ENCODE data around the gene CARNS1.

CARNS1 gene

DNA sequence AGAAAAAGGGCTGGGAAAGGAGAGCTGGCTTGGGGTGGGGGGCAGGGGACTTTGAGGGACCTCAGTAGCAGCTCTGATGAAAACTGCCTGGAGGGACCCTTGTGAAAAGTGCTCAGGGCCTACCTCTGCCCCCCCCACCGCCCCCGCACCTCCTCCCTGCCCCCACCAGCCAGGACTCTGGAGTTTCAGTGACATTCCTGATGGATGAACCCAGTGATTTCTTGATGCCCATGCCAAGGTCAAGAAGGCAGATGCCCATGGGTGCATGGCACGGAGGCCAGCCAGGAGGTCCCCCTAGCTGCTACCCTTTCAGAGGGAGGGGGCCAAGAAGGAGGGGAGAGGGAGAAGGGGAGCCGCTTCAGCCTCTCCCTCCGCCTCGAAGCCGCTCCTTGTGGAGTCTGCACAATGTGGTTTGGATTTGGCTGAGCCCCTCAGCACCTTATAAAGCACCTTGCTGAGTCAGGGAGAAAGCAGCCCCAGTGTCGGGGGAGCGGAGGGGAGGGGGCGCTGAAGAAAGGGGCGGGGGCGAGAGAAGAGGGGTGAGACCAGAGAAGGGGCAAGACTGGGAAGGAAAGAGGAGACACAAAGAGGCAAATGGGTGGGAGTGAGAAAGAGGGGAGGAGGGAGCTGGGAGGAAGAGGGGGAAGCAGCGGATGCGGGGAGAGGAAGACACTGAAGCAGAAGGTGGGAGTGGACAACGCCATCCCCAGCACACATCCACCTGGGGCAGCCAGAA is 40.0 kb upstream of the CARNS1 start:
- DNase-seq (ENCODE audit: low spot score) = no peak

DNA sequence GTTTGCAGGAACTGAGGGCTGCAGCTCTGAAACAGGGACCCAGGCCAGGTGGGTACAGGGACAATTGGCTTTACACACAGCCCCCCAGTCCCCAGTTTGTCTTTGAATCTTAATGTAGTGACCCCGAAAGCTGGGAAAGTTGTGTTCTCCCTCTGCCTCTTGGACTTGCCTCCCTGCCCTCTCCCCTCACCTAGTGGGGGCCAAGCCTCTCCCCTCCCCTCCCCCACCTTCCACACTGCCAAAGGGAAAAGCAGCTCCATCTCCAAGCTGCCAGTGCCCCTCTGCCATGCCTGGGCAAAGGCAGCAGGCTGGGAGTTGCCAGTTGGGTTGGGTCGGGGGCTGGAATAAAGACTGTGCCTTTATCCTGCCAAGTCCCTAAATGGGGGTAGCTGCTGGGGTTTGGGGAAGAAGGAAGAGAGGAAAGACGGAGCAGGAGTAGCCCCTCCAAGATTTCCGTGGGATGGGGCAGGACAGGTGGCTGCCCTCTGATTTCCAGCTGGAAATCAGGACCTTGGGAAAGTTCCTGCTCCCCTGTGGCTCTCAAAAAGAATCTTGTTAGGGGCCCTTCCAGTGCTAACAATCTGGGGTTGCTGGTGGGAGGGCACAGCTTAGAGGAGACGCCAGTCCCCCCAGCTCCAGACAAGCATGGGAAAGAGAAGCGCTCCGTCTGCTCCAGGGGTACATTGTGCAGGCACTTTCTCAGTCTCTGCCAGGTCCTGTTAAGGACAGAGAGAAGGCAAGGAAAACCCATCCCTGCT is 39.2 kb upstream of the CARNS1 start:
- no peak for DNase-seq (ENCODE audit: low spot score)

DNA sequence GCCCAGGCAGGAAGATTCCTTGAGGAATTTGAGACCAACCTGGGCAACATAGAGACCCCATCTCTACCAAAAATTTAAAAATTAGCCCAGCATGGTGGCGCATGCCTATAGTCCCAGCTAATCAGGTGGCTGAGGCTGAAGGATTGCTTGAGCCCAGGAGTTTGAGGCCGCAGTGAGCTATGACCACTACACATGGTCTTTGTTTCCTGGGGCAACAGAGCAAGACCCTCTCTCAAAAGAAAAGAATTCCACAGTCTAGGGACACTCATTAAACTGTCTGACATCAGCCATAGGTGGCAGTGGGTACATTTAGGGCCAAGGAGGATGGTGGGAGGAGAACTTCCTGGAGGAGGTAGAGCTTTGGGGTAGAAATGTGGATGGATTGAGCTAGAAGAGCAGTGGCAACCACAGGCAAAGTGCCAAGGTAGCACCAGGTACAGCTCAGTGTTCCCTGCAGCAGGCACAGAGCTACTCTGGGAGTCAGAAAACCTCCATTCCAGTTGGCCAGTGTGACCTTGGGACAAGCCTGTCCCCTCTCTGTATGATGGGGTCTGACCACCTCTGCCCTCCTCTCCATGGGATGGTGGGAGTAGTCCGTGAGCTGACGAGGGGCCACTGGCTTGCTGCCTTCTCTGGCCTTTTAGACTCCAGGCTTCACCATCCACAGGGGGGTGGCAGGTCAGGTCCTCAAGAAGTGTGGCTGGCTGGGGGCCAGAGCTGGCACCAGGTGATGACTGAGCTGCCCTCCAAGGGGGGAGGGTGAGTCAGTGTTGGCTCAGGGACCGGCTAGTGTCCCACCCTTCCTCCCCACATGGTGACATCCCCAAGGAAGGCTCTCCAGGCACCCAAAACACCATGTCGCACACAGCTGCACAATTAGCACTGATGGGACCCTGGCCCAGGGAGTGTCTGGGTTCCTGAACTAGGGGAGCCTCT is 38.3 kb upstream of the CARNS1 start:
- DNase-seq (ENCODE audit: low spot score) = no peak

DNA sequence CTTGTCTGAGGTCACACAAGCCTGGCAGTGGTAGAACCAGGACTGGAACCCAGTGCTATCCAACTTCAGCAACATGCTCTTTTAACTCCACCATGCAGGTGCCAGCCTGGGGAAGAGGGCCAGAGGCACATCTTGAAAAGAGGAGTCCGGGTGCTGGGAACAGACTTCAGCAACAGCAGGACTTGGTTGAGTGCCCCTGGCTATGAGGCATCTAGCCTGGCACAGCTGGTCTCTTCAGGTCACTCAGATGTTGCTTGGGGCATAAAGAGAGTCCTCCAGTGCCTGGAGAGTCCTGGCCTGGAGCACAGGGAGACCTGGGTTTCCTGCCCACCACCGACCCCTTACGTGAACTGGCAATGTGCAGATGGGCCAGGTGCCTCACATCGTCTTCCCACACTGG is 36.9 kb upstream of the CARNS1 start:
- DNase-seq (ENCODE audit: low spot score) = no peak

DNA sequence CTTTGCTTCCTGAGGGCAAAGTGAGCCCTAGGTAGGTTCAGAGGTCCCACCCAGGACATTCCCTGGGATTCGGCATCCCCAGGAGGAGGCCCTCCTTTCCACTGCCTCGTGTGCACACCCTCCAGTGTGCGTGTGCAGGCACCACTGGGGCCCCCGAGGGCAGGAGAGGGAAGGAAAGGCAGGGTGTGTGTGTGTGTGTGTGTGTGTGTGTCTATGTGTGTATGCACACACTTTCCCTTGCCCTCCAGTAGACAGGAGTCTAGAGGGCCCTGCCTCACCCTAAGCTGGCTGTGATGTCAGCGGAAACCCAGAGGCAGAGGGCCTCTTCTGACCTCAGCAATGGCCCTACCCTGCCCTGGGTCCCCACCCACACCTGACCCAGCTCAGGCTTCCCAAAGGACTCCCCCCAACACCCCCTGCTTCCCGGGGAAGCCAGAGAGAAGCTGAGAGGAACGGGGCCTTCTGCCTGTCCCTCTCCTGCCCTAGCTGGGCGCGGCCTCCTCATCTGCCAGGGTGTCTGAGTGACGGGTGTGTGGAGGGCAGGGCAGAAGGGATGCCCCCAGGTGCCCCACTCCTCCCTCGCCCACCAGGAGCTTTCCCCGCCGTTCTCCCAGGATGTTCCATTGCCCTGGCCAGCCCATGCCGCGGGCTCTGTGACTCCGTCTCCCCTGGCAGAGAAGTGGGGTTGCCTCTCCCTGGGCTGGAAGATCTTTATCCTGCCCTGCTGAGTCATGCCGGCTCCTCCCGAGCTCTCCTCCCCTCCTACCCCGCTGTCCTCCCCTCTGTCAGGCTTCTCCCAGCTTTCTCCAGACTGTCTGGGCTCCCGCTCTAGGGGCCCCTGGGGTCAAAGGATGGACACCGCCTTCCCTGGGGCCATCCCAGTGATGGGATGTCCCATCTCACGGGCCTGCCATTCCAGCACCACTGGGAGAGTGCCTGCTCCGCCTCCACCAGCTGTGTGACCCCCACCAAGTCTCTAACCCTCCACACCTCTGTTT is 36.1 kb upstream of the CARNS1 start:
- DNase-seq (ENCODE audit: low spot score) = no peak

DNA sequence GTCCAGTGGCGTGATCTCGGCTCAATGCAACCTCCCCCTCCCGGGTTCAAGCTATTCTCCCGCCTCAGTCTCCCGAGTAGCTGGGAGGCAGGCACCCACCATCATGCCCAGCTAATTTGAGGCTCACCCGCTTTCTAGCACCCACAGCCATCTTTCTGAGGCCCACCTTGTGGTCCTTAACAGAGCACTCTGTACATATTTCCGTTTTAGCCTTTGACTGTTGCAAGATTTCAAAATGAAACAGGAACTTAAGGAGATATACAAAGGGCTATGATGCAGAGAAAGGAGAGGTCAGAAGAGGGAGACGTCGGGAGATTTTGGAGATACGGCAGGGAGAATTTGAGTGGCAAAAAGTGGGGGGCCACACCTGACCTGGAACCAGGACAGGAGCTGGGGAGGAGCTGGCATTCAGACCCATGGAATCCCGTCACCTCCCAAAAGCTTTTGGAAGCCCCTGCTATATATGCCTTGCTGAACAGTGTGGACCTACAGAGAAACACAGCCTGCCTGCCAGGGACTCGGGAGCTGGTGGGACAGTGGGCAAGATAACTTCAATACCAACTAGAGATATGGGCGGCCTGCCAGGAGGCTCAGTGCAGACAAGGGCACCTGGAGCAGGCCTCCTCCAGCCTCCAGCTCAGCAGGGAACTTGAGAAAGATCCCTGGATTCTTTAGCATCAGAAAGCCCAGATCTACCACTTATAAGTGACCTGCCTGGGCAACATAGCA is 34.1 kb upstream of the CARNS1 start:
- peak; percentile 53 for DNase-seq (ENCODE audit: low spot score)

DNA sequence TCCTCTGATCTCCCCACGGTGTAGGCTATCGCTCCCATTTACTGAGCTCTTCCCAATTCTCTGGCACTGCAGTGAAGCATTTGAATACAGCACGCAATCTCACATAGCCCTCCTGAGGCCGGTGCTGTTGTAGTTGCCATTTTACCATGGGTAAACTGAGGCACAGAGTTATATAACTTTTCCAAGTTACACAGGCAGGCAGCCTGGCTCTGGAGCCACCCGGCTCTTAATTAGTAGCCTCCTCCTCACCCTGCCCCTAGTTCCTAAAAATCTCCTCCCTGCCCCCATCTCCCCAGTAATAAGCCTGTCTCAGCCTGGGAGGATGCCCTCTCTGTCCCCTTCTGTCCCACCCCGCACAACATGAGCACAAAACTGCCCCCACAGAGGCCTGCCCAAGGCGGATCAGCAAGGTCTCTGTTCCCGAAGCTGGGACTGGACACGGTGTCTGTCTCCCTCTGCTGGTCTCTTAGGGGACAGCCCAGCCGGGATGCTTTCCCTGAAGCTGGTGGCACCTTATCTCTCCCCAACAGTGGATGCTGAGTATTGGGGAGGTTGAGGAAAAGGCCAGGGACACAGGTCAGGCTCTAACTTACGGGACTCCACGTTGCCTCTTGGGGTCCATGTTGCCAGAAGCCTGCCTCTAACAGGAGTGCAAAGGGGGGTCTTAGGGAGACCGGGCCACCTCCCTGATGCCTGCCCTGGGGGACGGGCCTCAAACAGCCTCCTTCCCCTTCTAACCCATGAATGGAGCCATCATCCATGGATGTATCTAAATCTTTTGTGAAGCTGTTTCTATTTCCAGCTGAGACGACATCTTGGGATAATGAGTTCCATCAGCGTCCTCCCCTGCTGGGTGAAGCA is 33.0 kb upstream of the CARNS1 start:
- DNase-seq (ENCODE audit: low spot score) = peak; percentile 78

DNA sequence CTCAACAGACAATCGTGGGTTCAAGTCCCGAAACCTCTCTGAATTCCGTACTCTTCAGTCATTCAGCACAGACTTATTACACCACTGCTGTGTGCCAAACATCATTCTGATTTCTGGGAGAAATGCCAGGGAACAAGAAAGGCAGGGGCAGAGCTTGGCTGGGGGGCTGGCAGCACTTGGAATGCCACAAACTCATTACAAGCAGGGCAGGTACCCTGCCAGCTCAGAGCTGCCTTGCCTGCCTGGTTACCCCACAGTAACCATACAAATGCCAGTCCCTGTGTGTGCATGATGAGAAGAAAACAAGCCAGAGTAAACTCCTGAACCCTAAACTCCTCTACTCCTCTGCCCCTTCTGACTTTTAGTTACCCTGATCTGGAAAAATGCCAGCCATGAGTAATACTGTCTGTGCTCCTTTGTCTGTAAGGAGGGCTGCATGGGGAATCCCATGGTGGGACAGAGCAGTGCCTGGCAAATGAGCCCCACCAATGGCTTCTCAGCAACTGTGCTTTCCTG is 30.6 kb upstream of the CARNS1 start:
- peak; percentile 56 for DNase-seq (ENCODE audit: low spot score)

DNA sequence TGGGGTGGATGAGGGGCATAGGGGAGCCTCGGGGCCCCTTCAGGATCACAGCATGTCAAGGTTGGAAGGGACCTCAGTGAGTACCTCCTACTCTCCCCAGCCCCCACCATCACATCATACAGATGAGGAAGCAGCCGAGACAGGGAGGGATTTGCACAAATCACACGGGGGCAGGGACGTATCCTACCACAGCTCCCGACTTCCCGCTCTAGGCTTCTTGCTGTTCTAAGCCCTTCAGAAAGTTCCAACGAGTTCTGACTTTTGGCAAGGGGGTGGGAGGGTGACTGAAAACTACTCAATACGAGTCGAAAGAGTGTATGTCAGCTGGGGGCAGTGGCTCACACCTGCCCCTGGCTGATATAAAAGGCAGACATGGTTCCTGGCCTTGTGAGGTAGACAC is 28.4 kb upstream of the CARNS1 start:
- DNase-seq (ENCODE audit: low spot score) = peak; percentile 23

DNA sequence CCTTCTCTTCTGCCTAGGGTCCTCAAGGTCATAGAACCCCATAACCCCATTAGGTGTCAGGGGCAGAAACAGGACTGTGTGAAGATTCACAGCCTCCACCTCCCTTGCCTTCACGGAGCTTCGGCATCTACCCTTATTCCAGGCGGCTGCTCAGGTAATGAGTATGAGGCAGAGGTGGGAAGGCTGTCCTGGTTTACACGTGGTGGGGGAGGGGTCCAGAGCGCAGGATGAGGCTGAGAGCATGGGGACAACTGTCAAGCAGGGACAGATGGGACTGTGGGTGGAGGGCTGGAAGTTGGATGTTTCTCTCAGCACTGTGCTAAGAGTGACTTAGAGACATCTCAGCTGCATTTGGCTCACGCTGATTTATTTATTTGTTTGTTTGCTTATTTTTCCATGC is 28.0 kb upstream of the CARNS1 start:
- DNase-seq (ENCODE audit: low spot score) = no peak

DNA sequence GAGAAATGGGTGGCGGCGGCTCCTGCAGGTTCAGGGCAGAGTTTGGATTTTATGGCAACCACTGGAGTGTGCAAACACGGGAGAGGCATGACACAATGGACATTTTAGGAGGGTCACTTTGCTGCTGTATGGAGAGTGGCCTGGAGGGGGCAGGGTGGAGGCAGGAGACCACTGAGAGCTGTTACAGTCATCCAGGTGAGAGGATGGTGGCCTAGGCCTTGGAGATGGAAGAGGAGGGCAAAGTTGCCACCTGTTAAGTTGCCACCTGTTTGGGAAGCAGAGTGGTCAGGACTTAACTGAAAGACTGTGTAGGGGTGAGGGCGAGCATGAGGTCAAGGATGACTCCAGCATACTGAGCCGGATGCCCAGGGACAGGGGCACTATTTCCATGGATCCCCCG is 26.0 kb upstream of the CARNS1 start:
- DNase-seq (ENCODE audit: low spot score) = no peak

DNA sequence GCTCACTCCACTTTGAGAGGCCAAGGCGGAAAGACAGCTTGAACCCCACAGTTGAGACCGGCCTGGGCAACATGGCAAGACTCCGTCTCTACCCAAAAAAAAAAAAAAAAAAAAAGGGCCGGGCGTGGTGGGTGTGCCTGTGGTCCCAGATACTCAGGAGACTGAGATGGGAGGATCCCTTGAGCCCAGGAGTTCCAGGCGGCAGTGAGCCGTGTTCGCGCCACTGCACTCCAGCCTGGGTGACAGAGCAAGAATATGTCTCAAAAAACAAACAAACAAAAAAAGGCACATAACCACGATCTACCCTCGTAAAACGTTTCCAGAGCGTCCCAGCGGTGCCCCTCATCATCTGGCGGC is 24.6 kb upstream of the CARNS1 start:
- DNase-seq (ENCODE audit: low spot score) = no peak

DNA sequence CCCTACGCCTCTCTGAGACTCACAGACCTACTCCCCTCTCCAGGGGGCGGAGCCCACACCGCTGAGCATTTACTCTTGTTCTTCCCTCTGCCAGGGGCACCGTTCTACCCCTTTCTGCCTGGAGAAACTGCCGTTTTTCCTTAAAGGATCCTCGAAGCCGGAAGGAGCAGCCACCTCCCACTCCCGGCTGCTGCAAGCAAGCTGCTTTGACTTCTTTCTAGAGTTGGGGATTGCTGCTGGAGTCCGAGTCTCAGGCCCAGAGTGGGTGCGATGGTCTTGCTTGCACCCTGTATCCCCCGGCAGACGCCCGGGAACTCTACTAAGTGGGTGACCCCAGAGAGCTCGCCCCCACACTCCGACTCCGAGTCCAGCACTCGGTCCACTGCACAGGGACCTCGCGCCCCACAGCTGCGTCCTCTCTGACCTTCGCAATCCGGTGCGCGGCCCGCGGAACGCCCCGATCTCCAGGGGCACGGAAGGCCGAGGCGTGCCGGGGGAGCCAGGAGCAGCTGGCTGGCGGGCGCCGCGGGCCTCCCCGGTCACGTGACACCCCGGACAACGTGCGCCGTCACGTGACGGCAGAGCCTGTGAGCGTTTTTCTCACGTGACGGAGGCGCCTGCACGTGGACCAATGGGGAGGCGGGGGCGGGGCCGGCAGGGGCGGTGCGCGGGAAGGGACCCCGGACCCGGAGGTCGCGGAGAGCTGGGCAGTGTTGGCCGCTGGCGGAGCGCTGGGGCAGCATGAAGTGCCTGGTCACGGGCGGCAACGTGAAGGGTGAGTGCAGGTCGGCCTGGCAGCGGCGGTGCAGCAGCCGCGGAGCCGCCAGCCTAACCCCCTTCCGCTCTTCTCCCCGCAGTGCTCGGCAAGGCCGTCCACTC is 23.9 kb upstream of the CARNS1 start, which contains the start of gene RAD9A:
Gene RAD9A (plus strand): TSS at position 683 of the 879 bp plus-strand sequence. CDS start 59 bp downstream, at position 742.
- DNase-seq (ENCODE audit: low spot score) = peak; percentile 93

DNA sequence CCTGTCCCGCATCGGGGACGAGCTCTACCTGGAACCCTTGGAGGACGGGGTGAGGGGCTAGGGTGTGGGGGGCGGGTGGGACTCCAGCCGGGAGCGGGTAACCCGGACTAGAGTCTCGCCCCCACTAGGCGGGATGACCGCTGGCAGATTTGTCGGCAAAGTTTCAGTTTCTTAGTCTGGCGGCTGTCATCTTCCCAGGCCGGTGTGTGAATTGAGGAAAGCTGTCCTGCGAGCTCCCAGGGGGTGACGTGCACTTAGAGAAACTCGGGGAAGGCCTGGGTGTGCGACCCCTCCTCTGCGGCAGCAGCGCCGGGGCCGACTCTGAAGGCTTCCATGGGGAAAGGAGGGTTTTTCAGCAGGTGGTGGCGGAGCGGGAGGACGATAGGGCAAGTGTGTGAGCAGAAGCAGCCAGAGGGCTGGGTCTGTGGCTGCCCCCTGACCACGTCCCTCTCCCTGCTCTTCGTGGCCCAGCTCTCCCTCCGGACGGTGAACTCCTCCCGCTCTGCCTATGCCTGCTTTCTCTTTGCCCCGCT is 23.2 kb upstream of the CARNS1 start:
- no peak for DNase-seq (ENCODE audit: low spot score)

DNA sequence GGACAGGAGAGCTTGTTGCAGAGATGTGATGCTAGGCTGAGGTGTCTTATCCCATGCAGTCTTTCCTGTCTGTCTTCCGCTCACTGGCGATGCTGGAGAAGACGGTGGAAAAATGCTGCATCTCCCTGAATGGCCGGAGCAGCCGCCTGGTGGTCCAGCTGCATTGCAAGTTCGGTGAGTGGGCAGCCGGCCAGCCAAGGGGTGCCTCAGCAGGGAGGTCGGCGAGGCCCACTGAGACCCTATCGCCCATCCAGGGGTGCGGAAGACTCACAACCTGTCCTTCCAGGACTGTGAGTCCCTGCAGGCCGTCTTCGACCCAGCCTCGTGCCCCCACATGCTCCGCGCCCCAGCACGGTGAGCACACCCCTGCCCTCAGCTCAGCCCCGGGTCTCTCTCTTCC is 22.0 kb upstream of the CARNS1 start:
- DNase-seq (ENCODE audit: low spot score) = no peak

DNA sequence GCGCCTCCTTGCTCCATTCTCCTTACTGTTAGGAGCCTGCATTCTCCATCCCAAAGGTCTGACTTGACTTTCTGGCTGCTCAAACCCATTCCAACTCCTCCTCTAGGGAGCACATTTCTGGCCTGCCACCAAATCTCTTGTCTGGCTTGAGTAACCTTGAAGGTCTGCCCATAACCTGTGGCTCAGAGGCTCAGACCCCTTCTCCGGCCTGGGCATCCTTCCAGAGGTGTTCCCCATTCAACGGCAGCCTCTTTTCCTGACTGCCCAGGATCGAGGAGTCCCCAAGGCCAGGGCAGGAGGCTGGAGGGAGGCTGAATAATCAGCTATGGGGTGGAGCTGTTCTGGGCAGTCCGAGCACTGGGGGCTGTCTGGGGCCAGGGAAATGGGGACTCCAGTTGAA is 21.5 kb upstream of the CARNS1 start:
- no peak for DNase-seq (ENCODE audit: low spot score)

DNA sequence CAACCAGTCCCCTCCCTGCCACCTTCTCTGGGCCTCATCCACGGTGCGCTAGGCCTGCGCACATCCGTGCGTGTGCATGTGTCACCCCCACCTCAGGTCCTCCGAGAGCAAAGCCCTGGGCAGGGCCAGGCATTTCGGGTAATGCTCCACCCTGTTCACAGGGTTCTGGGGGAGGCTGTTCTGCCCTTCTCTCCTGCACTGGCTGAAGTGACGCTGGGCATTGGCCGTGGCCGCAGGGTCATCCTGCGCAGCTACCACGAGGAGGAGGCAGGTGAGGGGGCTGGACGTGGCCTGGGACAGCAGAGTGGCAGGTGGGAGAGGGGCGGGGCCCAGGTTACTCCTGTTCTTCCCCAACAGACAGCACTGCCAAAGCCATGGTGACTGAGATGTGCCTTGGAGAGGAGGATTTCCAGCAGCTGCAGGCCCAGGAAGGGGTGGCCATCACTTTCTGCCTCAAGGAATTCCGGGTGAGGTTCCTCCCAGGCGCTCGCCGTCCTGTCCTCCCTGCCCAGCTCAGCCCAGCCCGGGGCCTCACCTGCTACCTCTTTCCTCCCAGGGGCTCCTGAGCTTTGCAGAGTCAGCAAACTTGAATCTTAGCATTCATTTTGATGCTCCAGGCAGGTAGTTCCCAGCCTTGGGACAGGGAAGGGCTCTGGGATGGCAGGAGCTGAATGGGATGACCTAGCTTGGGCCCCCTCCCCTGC is 19.8 kb upstream of the CARNS1 start:
- DNase-seq (ENCODE audit: low spot score) = no peak

DNA sequence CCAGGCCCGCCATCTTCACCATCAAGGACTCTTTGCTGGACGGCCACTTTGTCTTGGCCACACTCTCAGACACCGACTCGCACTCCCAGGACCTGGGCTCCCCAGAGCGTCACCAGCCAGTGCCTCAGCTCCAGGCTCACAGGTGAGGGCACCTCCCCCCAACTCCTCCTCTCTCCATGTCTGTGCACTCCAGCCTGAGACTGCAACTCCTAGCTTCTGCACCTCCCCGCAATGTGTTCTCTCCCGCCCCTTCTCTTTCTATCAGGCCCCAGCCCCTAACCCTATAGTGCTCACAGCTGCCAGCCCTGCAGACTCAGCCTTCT is 19.3 kb upstream of the CARNS1 start:
- no peak for DNase-seq (ENCODE audit: low spot score)
